ENCODE measurements around the gene SP5.
A peak's percentile ranks its signal among the peaks of the same experiment; 100 is the strongest.
"Not testable (repeated sequence)": the region's sequence is repeated elsewhere in the genome, so short reads cannot be mapped to it uniquely, and the experiment has no call there.

Gene SP5

GRCh38 chr2:170715932-170716777 lies 1.0 kb downstream of the SP5 start:
- Histone ChIP-seq H3K4me3 (peak overlapping the region; percentile 28), H3K27me3 (ENCODE audit: low read depth) (no peaks in the 10 kb centered on the region)

GRCh38 chr2:170716851-170717598 lies 1.9 kb downstream of the SP5 start:
- Histone ChIP-seq H3K4me3 (no peak overlapping the region), H3K9me3 (no peaks in the 10 kb centered on the region), H3K4me1 (peaks cover 11% of the 10 kb centered on the region), H3K36me3 (replicated peaks) (no peaks in the 10 kb centered on the region), H3K27me3 (ENCODE audit: low read depth) (no peaks in the 10 kb centered on the region)
- no peak for DNase-seq (ENCODE audit: low spot score in 2 of 2)
- in situ Hi-C loops (cut with MboI; ENCODE audit: low sequenced_read_pairs): no loop called here

More at GRCh38 chr2:170715932-170716777, 1.0 kb downstream of the SP5 start:
- no peaks in the 10 kb centered on the region for H3K9me3 ChIP-seq
- no peak for DNase-seq (ENCODE audit: low spot score in 2 of 2)
- in situ Hi-C loops (cut with MboI; ENCODE audit: low sequenced_read_pairs): no loop called here
- no peaks in the 10 kb centered on the region for H3K36me3 ChIP-seq (replicated peaks)
- H3K4me1 ChIP-seq: peaks cover 14% of the 10 kb centered on the region

- Histone ChIP-seq H3K4me1 (peaks cover 11% of the 10 kb centered on the region), H3K36me3 (replicated peaks) (no peaks in the 10 kb centered on the region), H3K4me3 (no peak overlapping the region), H3K9me3 (no peaks in the 10 kb centered on the region), H3K27me3 (ENCODE audit: low read depth) (no peaks in the 10 kb centered on the region)
- in situ Hi-C loops (cut with MboI; ENCODE audit: low sequenced_read_pairs): no loop called here
- no peak for DNase-seq (ENCODE audit: low spot score in 2 of 2)
These were observed 2.4 kb downstream of the SP5 start for GRCh38 chr2:170717599-170717963.

- H3K4me1 ChIP-seq: peaks cover 11% of the 10 kb centered on the region
- no peaks in the 10 kb centered on the region for H3K9me3 ChIP-seq
- DNase-seq (ENCODE audit: low spot score in 2 of 2): no peak
- H3K27me3 ChIP-seq (ENCODE audit: low read depth): no peaks in the 10 kb centered on the region
- no peak overlapping the region for H3K4me3 ChIP-seq
- in situ Hi-C loops (cut with MboI; ENCODE audit: low sequenced_read_pairs): no loop called here
- H3K36me3 ChIP-seq (replicated peaks): no peaks in the 10 kb centered on the region
These were observed 3.0 kb downstream of the SP5 start for GRCh38 chr2:170717991-170718589.

GRCh38 chr2:170719810-170720209 lies 4.7 kb downstream of the SP5 start:
- in situ Hi-C loops (cut with MboI; ENCODE audit: low sequenced_read_pairs): no loop called here
- Histone ChIP-seq H3K27me3 (ENCODE audit: low read depth) (no peaks in the 10 kb centered on the region), H3K4me3 (no peak overlapping the region), H3K4me1 (peaks cover 10% of the 10 kb centered on the region), H3K36me3 (replicated peaks) (no peaks in the 10 kb centered on the region), H3K9me3 (no peaks in the 10 kb centered on the region)
- no peak for DNase-seq (ENCODE audit: low spot score in 2 of 2)

GRCh38 chr2:170721678-170722077 lies 6.5 kb downstream of the SP5 start:
- Histone ChIP-seq H3K27me3 (ENCODE audit: low read depth) (no peaks in the 10 kb centered on the region), H3K36me3 (replicated peaks) (no peaks in the 10 kb centered on the region), H3K9me3 (no peaks in the 10 kb centered on the region), H3K4me1 (no peaks in the 10 kb centered on the region), H3K4me3 (no peak overlapping the region)
- in situ Hi-C loops (cut with MboI; ENCODE audit: low sequenced_read_pairs): no loop called here
- no peak for DNase-seq (ENCODE audit: low spot score in 2 of 2)

- Histone ChIP-seq H3K4me3 (no peak overlapping the region), H3K9me3 (no peaks in the 10 kb centered on the region), H3K36me3 (replicated peaks) (no peaks in the 10 kb centered on the region), H3K27me3 (ENCODE audit: low read depth) (no peaks in the 10 kb centered on the region), H3K4me1 (no peaks in the 10 kb centered on the region)
- DNase-seq (ENCODE audit: low spot score in 2 of 2): no peak
- in situ Hi-C loops (cut with MboI; ENCODE audit: low sequenced_read_pairs): no loop called here
These were observed 7.2 kb downstream of the SP5 start for GRCh38 chr2:170722301-170722700.

GRCh38 chr2:170723446-170723958 lies 8.4 kb downstream of the SP5 start:
- H3K4me3 ChIP-seq: no peak overlapping the region
- no peak for DNase-seq (ENCODE audit: low spot score in 2 of 2)
- in situ Hi-C loops (cut with MboI; ENCODE audit: low sequenced_read_pairs): no loop called here
- H3K4me1 ChIP-seq: no peaks in the 10 kb centered on the region
- no peaks in the 10 kb centered on the region for H3K36me3 ChIP-seq (replicated peaks)
- no peaks in the 10 kb centered on the region; the same call in 1 of the 2 replicates for H3K9me3 ChIP-seq
- H3K27me3 ChIP-seq (ENCODE audit: low read depth): no peaks in the 10 kb centered on the region

GRCh38 chr2:170733798-170734600 lies 18.9 kb downstream of the SP5 start:
- no peak for DNase-seq (ENCODE audit: low spot score in 2 of 2)
- Histone ChIP-seq H3K9me3 (no peaks in the 10 kb centered on the region; the same call in 1 of the 2 replicates), H3K4me1 (no peaks in the 10 kb centered on the region), H3K27me3 (ENCODE audit: low read depth) (no peaks in the 10 kb centered on the region), H3K4me3 (no peak overlapping the region), H3K36me3 (replicated peaks) (no peaks in the 10 kb centered on the region)
- in situ Hi-C loops (cut with MboI; ENCODE audit: low sequenced_read_pairs): no loop called here

GRCh38 chr2:170734601-170735000 lies 19.5 kb downstream of the SP5 start:
- in situ Hi-C loops (cut with MboI; ENCODE audit: low sequenced_read_pairs); H3K27me3 ChIP-seq (ENCODE audit: low read depth); DNase-seq (ENCODE audit: low spot score in 2 of 2); H3K4me1 ChIP-seq; H3K9me3 ChIP-seq; H3K4me3 ChIP-seq; H3K36me3 ChIP-seq (replicated peaks): not testable (repeated sequence)

- DNase-seq (ENCODE audit: low spot score in 2 of 2): no peak
These were observed 21.5 kb downstream of the SP5 start for GRCh38 chr2:170736628-170737027.

GRCh38 chr2:170737406-170737805 lies 22.3 kb downstream of the SP5 start:
- Histone ChIP-seq H3K27me3 (ENCODE audit: low read depth) (no peaks in the 10 kb centered on the region), H3K4me1 (no peaks in the 10 kb centered on the region), H3K9me3 (no peaks in the 10 kb centered on the region; the same call in 1 of the 2 replicates), H3K36me3 (replicated peaks) (no peaks in the 10 kb centered on the region), H3K4me3 (no peak overlapping the region)
- in situ Hi-C loops (cut with MboI; ENCODE audit: low sequenced_read_pairs): no loop called here
- no peak for DNase-seq (ENCODE audit: low spot score in 2 of 2)

More at GRCh38 chr2:170736628-170737027, 21.5 kb downstream of the SP5 start:
- Histone ChIP-seq H3K4me1 (no peaks in the 10 kb centered on the region), H3K27me3 (ENCODE audit: low read depth) (no peaks in the 10 kb centered on the region), H3K9me3 (no peaks in the 10 kb centered on the region; the same call in 1 of the 2 replicates), H3K36me3 (replicated peaks) (no peaks in the 10 kb centered on the region), H3K4me3 (no peak overlapping the region)
- in situ Hi-C loops (cut with MboI; ENCODE audit: low sequenced_read_pairs): no loop called here

GRCh38 chr2:170737821-170738220 lies 22.7 kb downstream of the SP5 start:
- Histone ChIP-seq H3K9me3 (no peaks in the 10 kb centered on the region; the same call in 1 of the 2 replicates), H3K27me3 (ENCODE audit: low read depth) (no peaks in the 10 kb centered on the region), H3K4me3 (no peak overlapping the region), H3K36me3 (replicated peaks) (no peaks in the 10 kb centered on the region), H3K4me1 (no peaks in the 10 kb centered on the region)
- no peak for DNase-seq (ENCODE audit: low spot score in 2 of 2)
- in situ Hi-C loops (cut with MboI; ENCODE audit: low sequenced_read_pairs): no loop called here

Measured in HAP-1 (cell line).